H9 (cell line): ENCODE results near the gene SPDYA. TPM values are rescaled to one million over a fixed set of nuclear protein-coding genes. Genes with fewer than 3 reads are reported as not detected.

Source experiments
- DNase-seq: peaks from one replicate; pipeline ENCODE4 v3.0.0-alpha.2; 2017
- H2AFZ ChIP-seq: one replicate; pipeline ENCODE4 v1.6.1; 2013; ENCODE audit warnings: mild to moderate bottlenecking, low read length, control low read depth, moderate library complexity
- H2AK5ac ChIP-seq: 2 replicates; pipeline ENCODE4 v1.6.1; 2013; ENCODE audit warnings: low read length, control low read depth, mixed read lengths; ENCODE audit not compliant: insufficient read length
- H2BK120ac ChIP-seq: one replicate; pipeline ENCODE4 v1.6.1; 2013; ENCODE audit warnings: low read depth, mild to moderate bottlenecking, low read length, control low read depth, inconsistent platforms; ENCODE audit not compliant: poor library complexity, severe bottlenecking
- H2BK12ac ChIP-seq: 2 replicates; pipeline ENCODE4 v1.6.1; 2013; ENCODE audit warnings: low read length, control low read depth, mixed read lengths, low read depth; ENCODE audit not compliant: insufficient read length
- H2BK15ac ChIP-seq: 2 replicates; pipeline ENCODE4 v1.6.1; 2013; ENCODE audit warnings: low read depth, low read length, control low read depth
- H2BK20ac ChIP-seq: one replicate; pipeline ENCODE4 v1.6.1; 2013; ENCODE audit warnings: low read depth, mild to moderate bottlenecking, low read length, control low read depth, inconsistent platforms; ENCODE audit not compliant: poor library complexity, severe bottlenecking
- H2BK5ac ChIP-seq: 2 replicates; pipeline ENCODE4 v1.6.1; 2013; ENCODE audit warnings: low read length, control low read depth, mixed read lengths; ENCODE audit not compliant: insufficient read length
- H3K14ac ChIP-seq: 2 replicates; pipeline ENCODE4 v1.6.1; 2013; ENCODE audit warnings: low read length, control low read depth; ENCODE audit not compliant: insufficient read depth
- H3K18ac ChIP-seq: 2 replicates; pipeline ENCODE4 v1.6.1; 2013; ENCODE audit warnings: low read depth, mild to moderate bottlenecking, mixed read lengths, low read length, control low read depth; ENCODE audit not compliant: insufficient read length
- H3K23ac ChIP-seq: 2 replicates; pipeline ENCODE4 v1.6.1; 2013; ENCODE audit warnings: low read length, control low read depth, mixed read lengths, low read depth; ENCODE audit not compliant: insufficient read length
- H3K23me2 ChIP-seq: 2 replicates; pipeline ENCODE4 v1.6.1; 2013; ENCODE audit warnings: low read depth, mild to moderate bottlenecking, mixed read lengths, low read length, control low read depth; ENCODE audit not compliant: insufficient read length, poor library complexity, severe bottlenecking
- H3K27ac ChIP-seq: 2 replicates; pipeline ENCODE4 v1.5.1; 2013; ENCODE audit warnings: low read length, control low read depth, mixed read lengths, low read depth; ENCODE audit not compliant: insufficient read length
- H3K27me3 ChIP-seq: 2 replicates; pipeline ENCODE4 v1.6.1; 2013; ENCODE audit warnings: low read length, control low read depth, inconsistent platforms; ENCODE audit not compliant: insufficient read depth
- H3K4ac ChIP-seq: 2 replicates; pipeline ENCODE4 v1.6.1; 2013; ENCODE audit warnings: low read depth, mild to moderate bottlenecking, control low read depth, inconsistent platforms, low read length, moderate library complexity
- H3K4me1 ChIP-seq: 2 replicates; pipeline ENCODE4 v1.6.1; 2013; ENCODE audit warnings: low read length, control low read depth, inconsistent platforms; ENCODE audit not compliant: insufficient read depth
- H3K4me2 ChIP-seq: 2 replicates; pipeline ENCODE4 v1.6.1; 2013; ENCODE audit warnings: low read length, control low read depth, mixed read lengths; ENCODE audit not compliant: insufficient read length, insufficient read depth
- H3K56ac ChIP-seq: 2 replicates; pipeline ENCODE4 v1.6.1; 2013; ENCODE audit warnings: low read depth, mild to moderate bottlenecking, mixed read lengths, low read length, control low read depth; ENCODE audit not compliant: insufficient read length
- H3K79me1 ChIP-seq: 2 replicates; pipeline ENCODE4 v1.6.1; 2013; ENCODE audit warnings: low read depth, mild to moderate bottlenecking, moderate library complexity, low read length, control low read depth, inconsistent platforms; ENCODE audit not compliant: insufficient read depth, poor library complexity, severe bottlenecking
- H3K79me2 ChIP-seq: 2 replicates; pipeline ENCODE4 v1.6.1; 2013; ENCODE audit warnings: low read length, control low read depth, inconsistent platforms; ENCODE audit not compliant: insufficient read depth
- H3K9ac ChIP-seq: 2 replicates; pipeline ENCODE4 v1.6.1; 2013; ENCODE audit warnings: low read length, control low read depth, mixed read lengths; ENCODE audit not compliant: insufficient read length; ENCODE audit errors: extremely low read depth
- H3K9me3 ChIP-seq: one replicate; pipeline ENCODE4 v1.6.1; 2013; ENCODE audit warnings: low read depth, low read length, inconsistent platforms; ENCODE audit not compliant: control insufficient read depth
- H3T11ph ChIP-seq: one replicate; pipeline ENCODE4 v1.6.1; 2013; ENCODE audit warnings: mild to moderate bottlenecking, low read length, control low read depth, inconsistent platforms
- H4K20me1 ChIP-seq: one replicate; pipeline ENCODE4 v1.6.1; 2013; ENCODE audit not compliant: control insufficient read depth, insufficient read length, insufficient read depth
- H4K5ac ChIP-seq: 2 replicates; pipeline ENCODE4 v1.6.1; 2013; ENCODE audit warnings: low read depth, mild to moderate bottlenecking, mixed read lengths, low read length, control low read depth; ENCODE audit not compliant: insufficient read length
- H4K8ac ChIP-seq: replicated peaks from 2 replicates; pipeline ENCODE4 v1.6.1; 2013; ENCODE audit warnings: low read length, control low read depth, mixed read lengths, low read depth; ENCODE audit not compliant: insufficient read length
- H4K91ac ChIP-seq: 2 replicates; pipeline ENCODE4 v1.6.1; 2013; ENCODE audit warnings: low read depth, mild to moderate bottlenecking, moderate library complexity, mixed read lengths, low read length, control low read depth; ENCODE audit not compliant: insufficient read length
- H3K27ac Mint-ChIP-seq, 3 experiments: 2 replicates in 2 of 3; 3 replicates in 1 of 3; pipeline ENCODE4 v1.8.0; 2020 to 2021; ENCODE audit warnings: mixed read lengths in 3 of 3, mild to moderate bottlenecking in 1 of 3, moderate library complexity in 1 of 3
- H3K27me3 Mint-ChIP-seq: 2 replicates; pipeline ENCODE4 v1.8.0; 2021; ENCODE audit warnings: low read depth, mild to moderate bottlenecking, moderate library complexity, mixed read lengths
- H3K36me3 Mint-ChIP-seq, 3 experiments: 2 replicates in 2 of 3; 3 replicates in 1 of 3; pipeline ENCODE4 v1.8.0; 2020 to 2021; ENCODE audit warnings: low read depth in 3 of 3, mixed read lengths in 3 of 3; ENCODE audit not compliant: insufficient read depth in 1 of 3
- H3K4me1 Mint-ChIP-seq, 2 experiments: 2 replicates each; pipeline ENCODE4 v1.8.0; 2020; ENCODE audit warnings: mixed read lengths in 2 of 2
- H3K4me3 Mint-ChIP-seq, 2 experiments: 2 replicates in 1 of 2; 3 replicates in 1 of 2; pipeline ENCODE4 v1.8.0; 2020 to 2021; ENCODE audit warnings: mild to moderate bottlenecking in 2 of 2, mixed read lengths in 2 of 2, moderate library complexity in 1 of 2
- H3K9me3 Mint-ChIP-seq, 2 experiments: 2 replicates in 1 of 2; 3 replicates in 1 of 2; pipeline ENCODE4 v1.8.0; 2020; ENCODE audit warnings: mild to moderate bottlenecking in 2 of 2, mixed read lengths in 2 of 2, moderate library complexity in 1 of 2
- WGBS: extraction: QIAGEN DNeasy Blood & Tissue Kit; methylation state at CpG from one replicate; pipeline ENCODE4 v1.1.7; 2013; ENCODE audit warnings: missing lambda C conversion rate, low lambda C conversion rate, mixed read lengths; ENCODE audit not compliant: insufficient read length; ENCODE audit errors: extremely low coverage; 5-methylcytosine and 5-hydroxymethylcytosine counted together
- total RNA-seq: library from RNA; stranded (reverse); gene quantifications from 2 replicates; pipeline ENCODE4 v1.2.1, GENCODE V29; 2021
- TF ChIP-seq, protein P1 (sequence below): fragments of 200-600 bp; sonication (generic); conservative IDR thresholded peaks from 3 replicates; pipeline ENCODE4 v1.8.0; 2021; ENCODE audit warnings: antibody characterized with exemption, mild to moderate bottlenecking

Gene SPDYA
- total RNA-seq, 1 experiment from 2014 or later: 0.52 TPM

DNA sequence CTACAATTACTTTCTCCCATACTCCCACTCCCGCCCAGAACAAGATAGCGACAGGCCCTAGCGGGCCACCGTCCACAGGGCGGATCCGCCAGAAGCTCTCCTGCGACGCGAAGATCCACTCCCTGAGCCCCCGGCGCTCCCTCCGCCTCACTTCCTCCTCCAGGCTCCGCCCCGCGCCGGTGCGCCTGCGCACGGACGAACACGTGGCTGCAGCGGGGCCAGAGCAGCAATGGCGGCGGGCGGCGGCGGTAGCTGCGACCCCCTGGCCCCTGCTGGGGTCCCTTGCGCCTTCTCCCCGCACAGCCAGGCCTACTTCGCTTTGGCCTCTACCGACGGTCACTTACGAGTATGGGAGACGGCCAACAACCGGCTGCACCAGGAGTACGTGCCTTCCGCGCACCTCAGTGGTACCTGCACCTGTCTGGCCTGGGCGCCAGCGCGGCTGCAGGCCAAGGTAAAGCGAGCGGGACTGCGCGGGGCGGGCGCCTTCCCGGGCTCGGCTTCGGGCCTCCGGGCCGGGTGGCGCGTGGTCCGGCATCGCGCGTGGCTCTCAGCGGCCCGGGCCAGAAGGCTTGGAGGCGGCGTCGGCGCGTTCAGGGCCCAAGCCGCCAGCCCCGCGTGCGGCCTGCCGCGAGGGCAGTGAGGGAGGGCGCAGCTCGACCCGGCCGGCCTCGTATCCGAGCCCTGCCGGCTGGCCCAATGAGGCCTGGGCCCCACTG, 84.0 kb downstream of the SPDYA start, which contains the start of gene WDR43:
Gene WDR43 (plus strand): TSS at position 198 of the 719 bp plus-strand sequence. CDS start 32 bp downstream, at position 230.
- no peak within 1 kb of the TSS for H2BK20ac ChIP-seq
- Mint-ChIP-seq H3K27me3 (no peaks in the 10 kb centered on the region), H3K36me3 (peaks cover 3 to 10% (median 8%) of the 10 kb centered on the region in 3 experiments; a peak in 6 of 7 replicates), H3K9me3 (peaks cover 0 to 2% of the 10 kb centered on the region in 2 experiments; a peak in 1 of 5 replicates), H3K4me3 (peak within 1 kb of the TSS; percentile 92 to 99), H3K27ac (peak within 1 kb of the TSS; percentile 61 to 98 (median 96)), H3K4me1 (peaks cover 28 to 32% of the 10 kb centered on the region in 2 experiments)
- no peak within 1 kb of the TSS for H2AFZ ChIP-seq
- peak; percentile 99 for DNase-seq
- H3K23me2 ChIP-seq: peaks cover 3% of the 10 kb centered on the region
- peak within 1 kb of the TSS; percentile 90 for H3K18ac ChIP-seq
- peak within 1 kb of the TSS; percentile 86 for H3K14ac ChIP-seq
- H4K8ac ChIP-seq: no peak within 1 kb of the TSS
- H3K9ac ChIP-seq: peak within 1 kb of the TSS; percentile 89
- no peaks in the 10 kb centered on the region for H4K20me1 ChIP-seq
- no peak within 1 kb of the TSS for H4K91ac ChIP-seq
- no peak within 1 kb of the TSS for H2BK12ac ChIP-seq
- no CpG with 5 or more reads among the region's 79 CpGs for WGBS
- H2BK120ac ChIP-seq: no peak within 1 kb of the TSS
- H3K4ac ChIP-seq: no peak within 1 kb of the TSS; the same call in 1 of the 2 replicates
- no peaks in the 10 kb centered on the region for H3K27me3 ChIP-seq
- no peaks in the 10 kb centered on the region for H3K9me3 ChIP-seq
- H4K5ac ChIP-seq: peak within 1 kb of the TSS; percentile 9
- H2AK5ac ChIP-seq: no peak within 1 kb of the TSS
- H3K27ac ChIP-seq: no peak within 1 kb of the TSS
- TF ChIP-seq, protein P1, sequence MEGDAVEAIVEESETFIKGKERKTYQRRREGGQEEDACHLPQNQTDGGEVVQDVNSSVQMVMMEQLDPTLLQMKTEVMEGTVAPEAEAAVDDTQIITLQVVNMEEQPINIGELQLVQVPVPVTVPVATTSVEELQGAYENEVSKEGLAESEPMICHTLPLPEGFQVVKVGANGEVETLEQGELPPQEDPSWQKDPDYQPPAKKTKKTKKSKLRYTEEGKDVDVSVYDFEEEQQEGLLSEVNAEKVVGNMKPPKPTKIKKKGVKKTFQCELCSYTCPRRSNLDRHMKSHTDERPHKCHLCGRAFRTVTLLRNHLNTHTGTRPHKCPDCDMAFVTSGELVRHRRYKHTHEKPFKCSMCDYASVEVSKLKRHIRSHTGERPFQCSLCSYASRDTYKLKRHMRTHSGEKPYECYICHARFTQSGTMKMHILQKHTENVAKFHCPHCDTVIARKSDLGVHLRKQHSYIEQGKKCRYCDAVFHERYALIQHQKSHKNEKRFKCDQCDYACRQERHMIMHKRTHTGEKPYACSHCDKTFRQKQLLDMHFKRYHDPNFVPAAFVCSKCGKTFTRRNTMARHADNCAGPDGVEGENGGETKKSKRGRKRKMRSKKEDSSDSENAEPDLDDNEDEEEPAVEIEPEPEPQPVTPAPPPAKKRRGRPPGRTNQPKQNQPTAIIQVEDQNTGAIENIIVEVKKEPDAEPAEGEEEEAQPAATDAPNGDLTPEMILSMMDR: no peak
- H3T11ph ChIP-seq: no peak within 1 kb of the TSS
- no peak within 1 kb of the TSS for H3K23ac ChIP-seq
- H3K4me2 ChIP-seq: peak within 1 kb of the TSS; percentile 94
- no peak within 1 kb of the TSS for H2BK5ac ChIP-seq
- H3K79me1 ChIP-seq: no peaks in the 10 kb centered on the region
- no peak within 1 kb of the TSS for H2BK15ac ChIP-seq
- H3K56ac ChIP-seq: no peak within 1 kb of the TSS
- peaks cover 2% of the 10 kb centered on the region; the same call in 1 of the 2 replicates for H3K4me1 ChIP-seq
- peaks cover 50% of the 10 kb centered on the region for H3K79me2 ChIP-seq
